ENCODE data around the gene DDX19B.

- TF ChIP-seq CTCF (IDR thresholded peaks at IDR 0.05): peak in 1 of 3 donors; percentile 12
- no peak for TF ChIP-seq EP300 (IDR thresholded peaks at IDR 0.05)
Measured at GRCh38 chr16:70250748-70251628, 48.0 kb upstream of the DDX19B start.

Measured in ovary (tissue), 3 donors.